Raji (cell line): Measurements from ENCODE around the gene LRRC8A.

ENCODE experiments used
- POLR2A ChIP-seq: IDR thresholded peaks from 2 replicates; pipeline ENCODE4 v1.6.1; 2011; ENCODE audit warnings: low read depth, low read length, control low read depth; ENCODE audit not compliant: insufficient read depth

Gene LRRC8A

GRCh38 chr9:128881884-128882676 lies at the start of gene LRRC8A, which contains the start of gene KYAT1:
Gene LRRC8A (plus strand): TSS chr9:128882133. CDS start chr9:128907165, 25,032 bp downstream.
Gene KYAT1 (minus strand): TSS chr9:128881950. CDS start chr9:128845405, 36,545 bp downstream.
- peak; percentile 80 for TF ChIP-seq POLR2A

GRCh38 chr9:128833696-128834095 lies 48.2 kb upstream of the LRRC8A start:
- no peak for TF ChIP-seq POLR2A

DNA sequence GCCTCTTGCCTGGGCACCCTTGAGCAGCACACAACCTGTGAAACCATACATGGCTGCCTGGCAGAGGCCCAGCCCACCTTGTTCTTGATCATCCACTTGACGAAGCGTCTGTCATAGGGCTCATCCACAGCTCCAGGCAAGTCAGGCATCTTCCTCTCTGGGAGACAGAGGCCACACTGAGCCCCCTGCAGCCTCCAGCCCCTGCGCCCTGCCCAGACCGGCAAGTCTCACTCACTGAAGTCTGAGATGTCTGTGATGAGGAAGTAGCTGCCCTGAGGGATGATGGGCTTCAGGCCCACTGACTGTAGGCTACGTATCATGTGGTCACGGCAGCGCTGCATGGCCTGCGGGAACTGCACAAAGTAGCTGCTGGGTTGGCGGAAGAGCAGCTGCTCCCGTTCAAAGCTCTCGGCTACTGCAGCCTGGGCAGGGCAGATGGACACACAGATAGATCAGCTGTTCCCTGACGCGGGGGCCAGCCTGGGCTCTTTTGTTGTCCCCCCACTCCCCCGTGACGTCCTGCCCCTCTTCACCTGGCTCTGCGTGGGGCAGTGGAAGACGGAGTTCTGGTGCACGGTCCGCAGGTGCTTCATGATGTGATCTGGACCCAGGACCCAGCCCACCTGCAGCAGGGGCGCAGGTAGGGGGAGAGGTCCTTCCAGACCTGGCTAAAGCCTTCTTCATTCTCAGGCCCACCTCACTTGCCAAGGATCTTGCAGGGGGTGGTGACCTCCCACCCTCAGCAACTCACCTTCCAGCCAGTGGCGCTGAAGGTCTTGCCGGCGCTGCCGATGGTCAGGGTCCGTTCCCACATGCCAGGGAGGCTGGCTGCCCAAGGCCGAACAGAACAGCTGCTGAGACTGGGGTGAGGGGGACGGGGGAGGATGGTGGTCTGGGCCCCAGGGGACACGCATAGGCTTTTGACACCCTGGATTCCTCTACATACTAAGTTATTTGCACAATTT lies 46.4 kb upstream of the LRRC8A start:
- TF ChIP-seq POLR2A = no peak

- no peak for TF ChIP-seq POLR2A
Measured at GRCh38 chr9:128836509-128837145, 45.3 kb upstream of the LRRC8A start.

DNA sequence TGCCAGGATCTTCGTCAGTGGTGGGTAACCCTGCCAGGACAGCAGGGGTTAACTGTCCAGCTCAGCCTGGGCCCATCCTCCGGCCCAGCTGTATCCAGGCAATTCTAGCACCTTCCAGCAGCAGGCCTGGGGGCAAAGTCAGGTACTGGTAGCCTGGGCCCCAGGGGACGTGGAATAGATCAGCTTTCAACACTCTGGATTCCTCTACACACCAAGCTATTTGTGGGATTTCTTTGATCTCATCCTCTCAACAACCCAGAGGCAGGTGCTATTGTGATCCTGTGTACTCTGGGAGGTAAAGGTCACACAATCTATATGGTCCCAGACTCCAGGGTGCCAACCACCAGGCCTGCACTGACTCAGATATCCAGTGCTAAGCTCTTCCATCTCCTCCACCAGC lies 43.6 kb upstream of the LRRC8A start:
- no peak for TF ChIP-seq POLR2A

GRCh38 chr9:128840524-128840923 lies 41.4 kb upstream of the LRRC8A start:
- no peak for TF ChIP-seq POLR2A

DNA sequence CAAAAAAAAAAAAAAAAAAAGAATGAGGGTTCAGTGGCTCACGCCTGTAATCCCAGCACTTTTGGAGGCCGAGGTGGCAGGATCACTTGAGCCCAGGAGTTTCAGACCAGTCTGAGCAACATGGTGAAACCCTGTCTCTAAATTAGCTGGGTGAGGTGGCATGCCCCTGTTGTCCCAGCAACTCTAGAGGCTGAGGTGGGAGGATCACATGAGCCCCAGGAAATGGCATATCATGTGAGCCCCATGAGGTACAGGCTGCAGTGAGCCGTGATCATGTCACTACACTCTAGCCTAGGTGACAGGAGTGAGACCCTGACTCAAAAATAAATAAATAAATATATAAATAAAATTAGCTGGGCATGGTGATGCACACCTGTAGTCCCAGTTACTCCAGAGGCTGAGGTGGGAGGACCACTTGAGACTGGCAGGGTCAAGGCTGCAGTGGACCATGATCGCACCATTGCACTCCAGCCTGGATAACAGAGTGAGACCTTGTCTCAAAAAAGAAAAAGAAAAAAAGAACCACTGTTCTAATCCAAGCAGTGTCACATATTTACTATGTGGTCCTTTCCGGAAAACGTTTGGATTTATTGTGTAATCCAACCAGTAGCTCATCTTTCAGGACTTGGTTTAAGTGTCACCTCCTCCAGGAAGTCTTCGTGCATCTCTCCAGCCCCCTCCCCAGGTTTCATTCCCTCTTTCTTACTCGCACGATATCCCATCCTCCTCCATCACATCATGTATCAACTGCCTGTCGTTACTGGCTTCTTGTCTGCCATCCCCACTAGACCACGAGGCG lies 40.0 kb upstream of the LRRC8A start:
- no peak for TF ChIP-seq POLR2A

- no peak for TF ChIP-seq POLR2A
Measured at GRCh38 chr9:128845186-128845931, 36.6 kb upstream of the LRRC8A start.

GRCh38 chr9:128846680-128847030 lies 35.3 kb upstream of the LRRC8A start:
- no peak for TF ChIP-seq POLR2A

DNA sequence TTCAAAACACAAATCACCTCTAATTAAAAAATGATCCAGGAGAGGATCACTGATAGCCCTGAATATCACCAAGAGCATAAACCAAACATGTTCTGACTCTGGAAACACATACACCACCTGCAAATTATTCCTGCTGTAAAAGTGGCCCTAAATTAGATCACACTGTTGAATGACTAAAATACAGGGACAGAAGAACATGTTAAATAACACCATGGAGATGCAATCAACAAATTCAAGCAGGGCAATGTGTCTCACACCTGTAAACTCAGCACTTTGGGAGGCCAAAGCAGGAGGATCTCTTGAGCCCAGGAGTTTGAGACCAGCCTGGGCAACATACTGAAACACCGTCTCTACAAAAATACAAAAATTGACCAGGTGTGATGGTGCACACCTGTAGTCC lies 34.1 kb upstream of the LRRC8A start:
- no peak for TF ChIP-seq POLR2A

- TF ChIP-seq POLR2A = no peak
Measured at GRCh38 chr9:128860937-128861336, 21.0 kb upstream of the LRRC8A start.

- TF ChIP-seq POLR2A = no peak
Measured at GRCh38 chr9:128861501-128861900, 20.4 kb upstream of the LRRC8A start.

DNA sequence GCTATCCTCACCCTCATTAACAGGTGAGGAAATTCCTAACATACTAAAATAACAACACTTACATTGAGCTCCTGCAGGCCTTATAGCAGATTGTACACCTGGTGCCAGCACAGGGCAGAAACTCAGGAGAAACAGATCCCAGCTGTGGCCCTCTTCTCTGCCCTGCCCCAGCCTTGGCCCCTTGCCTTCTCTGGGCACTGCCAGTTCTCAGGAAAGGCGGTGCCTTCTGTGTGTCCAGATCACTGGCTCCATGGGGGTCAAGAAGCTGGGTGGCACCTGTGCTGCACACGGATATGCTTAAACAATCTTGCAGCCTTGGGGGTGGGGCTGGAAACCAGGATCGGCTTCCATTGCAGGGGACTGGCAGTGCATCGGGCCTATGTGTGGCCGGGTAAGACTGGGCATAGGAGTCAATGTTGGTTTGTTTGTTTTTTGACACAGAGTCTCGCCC lies 19.5 kb upstream of the LRRC8A start:
- TF ChIP-seq POLR2A = no peak

DNA sequence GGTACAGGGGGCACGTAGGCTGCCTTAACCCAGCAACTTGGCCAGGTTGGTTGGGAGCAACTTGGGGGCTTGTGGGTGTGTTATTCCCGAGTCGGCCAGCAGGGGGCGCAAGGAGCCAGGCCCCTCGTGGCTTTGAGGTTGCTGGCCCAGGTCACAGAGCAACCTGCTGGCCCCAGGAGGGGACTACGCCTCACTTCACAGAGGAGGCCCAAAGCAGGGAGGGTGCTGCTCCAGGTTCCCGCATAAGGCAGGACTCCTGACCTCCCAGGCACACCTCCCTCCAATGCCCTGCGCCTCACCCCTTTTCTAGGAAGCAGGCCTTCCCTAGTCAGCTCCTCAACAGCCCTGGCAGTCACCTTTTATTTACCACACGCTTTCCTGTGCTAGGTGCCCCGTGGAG lies 18.3 kb upstream of the LRRC8A start:
- no peak for TF ChIP-seq POLR2A
